ENCODE results near the gene SRBD1.

SRBD1 gene

DNA sequence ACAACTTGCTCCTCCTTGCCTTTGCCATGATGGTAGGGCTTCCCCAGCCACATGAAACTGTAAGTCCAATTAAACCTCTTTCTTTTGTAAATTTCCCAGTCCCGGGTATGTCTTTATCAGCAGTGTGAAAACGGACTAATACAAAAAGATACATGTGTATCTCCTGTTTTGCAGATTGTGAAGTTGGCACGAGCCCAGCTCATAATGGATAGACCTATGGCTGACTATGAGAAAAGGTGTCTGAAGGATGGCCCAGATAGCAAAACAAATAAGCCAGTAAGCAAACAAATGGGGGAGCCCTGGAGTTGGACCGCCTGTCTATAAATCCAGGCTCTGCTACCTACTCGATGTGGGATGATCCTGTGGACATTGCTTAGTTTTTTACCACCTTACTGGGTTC is 24.9 kb upstream of the SRBD1 start:
- DNase-seq (ENCODE audit: low read depth in 2 of 2) = no peak

DNA sequence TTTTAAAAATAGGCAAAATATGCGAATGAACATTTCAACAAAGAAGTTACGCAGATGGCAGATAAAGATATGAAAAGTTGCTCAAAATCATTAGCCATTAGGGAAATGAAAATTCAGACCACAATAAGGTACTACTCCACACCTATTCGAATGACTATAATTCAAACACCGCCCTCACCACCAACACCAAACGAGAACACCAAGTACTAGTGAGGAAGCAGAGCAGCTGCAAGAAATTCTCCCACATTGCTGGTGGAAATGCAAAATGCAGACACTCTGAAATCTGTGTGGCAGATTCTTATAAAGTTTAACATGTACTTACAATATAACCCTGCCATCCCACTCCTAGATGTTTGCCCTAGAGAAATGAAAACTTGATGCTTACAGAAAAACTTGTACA is 23.2 kb upstream of the SRBD1 start:
- no peak for DNase-seq (ENCODE audit: low read depth in 2 of 2)

- no peak for DNase-seq (ENCODE audit: low read depth in 2 of 2)
These were observed 20.9 kb upstream of the SRBD1 start for GRCh38 chr2:45631955-45632354.

DNA sequence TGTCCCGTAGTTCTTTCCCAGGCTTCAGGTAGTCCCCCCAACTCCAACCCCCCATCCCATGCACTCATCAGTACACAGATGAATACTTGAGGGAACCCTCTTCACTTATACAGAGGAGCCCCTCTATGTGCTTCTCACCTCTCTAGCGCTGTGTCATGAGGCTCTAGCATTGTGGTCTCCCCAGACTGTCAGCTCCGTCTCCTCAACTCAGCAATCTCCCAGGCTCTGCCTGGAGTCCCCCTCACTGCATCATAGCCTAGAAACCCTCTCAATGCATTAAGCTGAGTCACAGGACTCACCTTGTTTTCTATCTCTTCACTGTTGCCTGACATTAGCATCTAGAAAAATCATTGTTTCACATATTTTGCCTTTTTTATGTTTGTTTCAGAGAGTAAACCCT is 20.3 kb upstream of the SRBD1 start:
- DNase-seq (ENCODE audit: low read depth in 2 of 2) = no peak

- no peak for DNase-seq (ENCODE audit: low read depth in 2 of 2)
These were observed 18.9 kb upstream of the SRBD1 start for GRCh38 chr2:45629971-45630370.

DNA sequence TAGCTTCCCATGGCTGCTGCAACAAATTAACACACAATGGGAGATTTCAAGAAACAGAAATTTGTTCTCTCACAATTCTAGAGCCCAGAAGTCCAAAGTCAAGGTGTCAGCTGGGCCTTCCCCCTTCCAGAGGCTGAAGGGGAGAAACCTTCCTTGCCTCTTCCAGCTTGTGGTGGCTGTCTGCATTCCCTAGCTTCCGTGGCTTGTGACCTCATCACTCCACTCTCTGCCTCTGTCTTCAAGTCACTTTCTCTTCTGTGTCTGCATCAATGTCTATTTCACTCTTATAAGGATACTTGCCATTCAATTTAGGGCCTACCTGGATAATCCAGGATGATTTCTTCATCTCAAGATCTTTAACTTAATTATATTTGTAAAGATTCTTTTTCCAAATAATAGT is 16.8 kb upstream of the SRBD1 start:
- no peak for DNase-seq (ENCODE audit: low read depth in 2 of 2)

DNA sequence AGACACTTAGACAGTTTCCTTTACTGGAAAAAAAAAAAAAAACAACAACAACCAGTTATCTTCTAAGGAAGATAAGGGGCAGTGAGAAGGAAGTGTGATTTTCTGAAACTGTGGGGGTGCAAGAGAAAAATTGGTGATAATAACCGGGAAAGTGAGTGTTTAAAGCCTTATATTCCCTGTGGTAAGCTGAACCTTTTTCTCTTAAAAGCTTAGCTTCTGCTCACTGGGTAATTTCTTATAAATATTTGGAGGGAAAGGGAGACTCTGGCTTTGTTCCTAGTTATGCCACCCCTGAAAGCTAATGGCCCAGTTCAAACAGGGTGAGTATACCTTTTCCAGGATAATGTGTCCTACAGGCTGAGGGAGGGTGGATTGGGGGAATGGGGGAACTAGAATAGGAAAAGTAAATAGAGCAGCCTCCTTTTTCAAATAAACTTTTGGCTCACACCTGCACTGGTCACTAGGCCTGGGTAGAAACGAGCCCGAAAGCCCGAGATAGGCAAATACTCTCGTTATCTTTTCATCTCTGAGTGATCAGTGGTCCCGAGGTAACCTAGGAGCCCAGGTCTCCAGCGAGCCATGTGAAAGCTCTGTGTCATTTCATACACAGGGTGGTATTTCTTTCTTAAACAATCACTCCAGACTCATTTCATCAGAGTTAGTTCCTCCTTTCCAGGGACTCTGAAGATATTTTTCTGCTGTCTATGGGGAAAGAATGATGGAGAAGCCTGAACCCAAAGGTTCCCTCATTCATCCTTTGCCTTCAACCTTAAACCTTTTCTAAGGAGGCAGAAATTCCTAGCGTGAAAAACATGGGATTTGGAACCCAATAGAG is 15.5 kb upstream of the SRBD1 start:
- no peak for DNase-seq (ENCODE audit: low read depth in 2 of 2)

GRCh38 chr2:45625824-45626223 is 14.8 kb upstream of the SRBD1 start:
- no peak for DNase-seq (ENCODE audit: low read depth in 2 of 2)

DNA sequence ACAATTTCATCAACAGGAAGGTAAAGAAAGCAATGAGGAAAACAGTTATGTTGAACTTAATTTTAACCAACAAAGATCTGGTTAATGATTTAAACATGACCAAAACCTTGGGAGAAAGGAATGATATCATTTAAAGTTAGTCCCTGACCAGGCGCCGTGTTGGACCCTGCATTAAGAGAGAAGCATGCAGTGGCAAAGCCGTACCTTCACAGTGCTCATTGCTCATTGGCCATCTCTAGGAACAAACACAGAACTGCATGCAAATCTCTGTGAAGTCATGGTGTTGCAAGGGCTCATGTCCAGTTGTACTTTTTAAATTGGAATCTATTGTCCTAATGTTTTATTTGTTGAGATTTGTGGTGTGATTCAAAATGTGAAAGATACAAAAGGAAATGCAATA is 12.0 kb upstream of the SRBD1 start:
- DNase-seq (ENCODE audit: low read depth in 2 of 2) = no peak

GRCh38 chr2:45622336-45623075 is 11.4 kb upstream of the SRBD1 start:
- no peak for DNase-seq (ENCODE audit: low read depth in 2 of 2)

DNA sequence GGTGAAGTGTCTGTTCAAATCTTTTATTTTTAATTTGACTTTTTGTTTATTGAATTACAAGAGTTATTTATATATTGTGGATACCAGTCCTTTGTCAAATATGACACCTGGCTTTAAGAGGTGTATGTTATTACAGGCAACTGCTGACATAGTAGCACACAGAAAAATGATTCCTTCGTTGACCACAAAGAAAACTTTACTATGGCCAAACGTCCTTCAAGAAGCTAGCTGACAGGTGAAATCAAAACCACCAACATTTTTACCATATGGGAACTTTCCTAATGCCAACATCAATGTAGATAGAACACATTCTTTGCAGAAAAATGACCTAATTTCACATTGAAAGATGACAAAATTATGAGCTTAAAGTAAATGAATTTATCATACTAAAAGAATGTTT is 6.4 kb upstream of the SRBD1 start:
- DNase-seq (ENCODE audit: low read depth in 2 of 2) = no peak

DNA sequence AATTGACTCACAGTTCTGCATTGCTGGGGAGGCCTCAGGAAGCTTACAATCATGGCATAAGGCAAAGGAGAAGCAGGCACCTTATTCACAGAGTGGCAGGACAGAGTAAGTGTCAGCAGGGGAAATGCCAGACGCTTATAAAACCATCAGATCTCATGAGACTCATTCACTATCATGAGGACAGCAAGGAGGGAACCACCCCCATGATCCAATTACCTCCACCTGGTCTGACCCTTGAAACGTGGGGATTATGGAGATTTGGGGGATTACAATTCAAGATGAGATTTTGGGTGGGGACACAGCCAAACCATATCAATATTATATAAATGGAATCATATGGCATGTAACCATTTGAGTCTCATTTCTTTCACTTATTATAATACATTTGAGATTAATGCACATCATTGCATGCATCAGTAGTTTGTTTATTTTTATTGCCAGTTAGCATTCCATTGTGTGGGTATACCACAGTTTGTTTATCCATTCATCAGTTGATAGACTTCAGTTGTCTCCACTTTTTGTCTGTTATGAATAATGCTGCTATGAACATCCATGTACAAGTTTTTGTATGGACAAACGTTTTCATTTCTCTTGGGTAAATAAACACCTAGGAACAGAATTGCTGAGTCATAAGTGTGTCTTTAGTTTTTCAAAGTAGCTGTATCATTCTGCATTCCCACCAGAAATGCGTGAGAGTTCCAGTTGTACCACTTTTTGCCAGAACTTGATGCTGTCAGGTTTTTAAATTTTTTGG is 5.8 kb upstream of the SRBD1 start:
- no peak for DNase-seq (ENCODE audit: low read depth in 2 of 2)

DNA sequence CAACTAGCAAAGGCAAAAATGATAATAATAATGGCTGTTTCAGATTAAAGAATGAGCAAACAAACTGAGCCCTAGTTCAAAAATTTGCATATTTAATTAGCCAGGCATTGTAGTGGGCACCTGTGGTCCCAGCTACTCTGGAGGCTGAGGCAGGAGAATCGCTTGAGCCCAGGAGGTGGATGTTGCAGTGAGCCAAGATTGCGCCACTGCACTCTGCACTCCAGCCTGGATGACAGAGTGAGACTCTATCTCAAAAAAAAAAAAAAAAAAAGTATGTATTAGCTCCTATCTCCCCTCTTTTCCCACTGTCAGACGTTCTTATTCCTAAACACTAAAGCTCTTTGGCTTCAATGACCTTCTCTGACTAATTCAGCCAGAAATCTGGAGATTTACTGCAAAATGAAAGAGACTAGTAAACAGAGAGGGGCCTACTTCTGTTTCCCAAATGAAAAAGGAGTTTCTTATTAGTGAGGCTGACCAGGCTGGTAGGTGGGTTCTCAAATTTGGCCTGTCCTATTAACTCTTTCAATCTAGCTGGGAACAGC is 3.9 kb upstream of the SRBD1 start:
- DNase-seq (ENCODE audit: low read depth in 2 of 2) = no peak

- no peak for DNase-seq (ENCODE audit: low read depth in 2 of 2)
These were observed 3.3 kb upstream of the SRBD1 start for GRCh38 chr2:45614330-45614729.

- no peak for DNase-seq (ENCODE audit: low read depth in 2 of 2)
These were observed 1.7 kb upstream of the SRBD1 start for GRCh38 chr2:45612731-45613130.

DNA sequence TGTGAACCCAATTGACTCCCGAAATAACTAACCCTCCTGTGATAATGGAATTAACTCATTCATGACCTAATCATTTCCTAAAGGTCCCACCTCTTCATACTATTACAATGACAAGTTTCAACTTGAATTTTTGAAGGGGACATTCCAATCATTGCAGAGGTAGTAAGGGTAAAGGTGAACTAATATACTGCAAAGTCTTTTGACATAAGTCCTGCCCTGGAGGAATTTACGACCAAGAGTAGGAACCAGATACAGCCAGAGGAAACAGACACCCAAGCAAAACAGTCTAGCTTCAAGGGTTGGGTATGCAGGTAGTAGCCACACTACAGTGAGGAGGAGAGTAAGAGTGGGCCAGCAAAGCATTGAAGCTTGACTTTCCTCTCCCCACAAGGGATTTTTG is 1.2 kb upstream of the SRBD1 start:
- no peak for DNase-seq (ENCODE audit: low read depth in 2 of 2)

GRCh38 chr2:45610281-45611019 is 617 bp downstream of the SRBD1 start:
- DNase-seq (ENCODE audit: low read depth in 2 of 2) = peak; percentile 9 to 17

GRCh38 chr2:45607701-45608100 is 3.4 kb downstream of the SRBD1 start:
- no peak for DNase-seq (ENCODE audit: low read depth in 2 of 2)

DNA sequence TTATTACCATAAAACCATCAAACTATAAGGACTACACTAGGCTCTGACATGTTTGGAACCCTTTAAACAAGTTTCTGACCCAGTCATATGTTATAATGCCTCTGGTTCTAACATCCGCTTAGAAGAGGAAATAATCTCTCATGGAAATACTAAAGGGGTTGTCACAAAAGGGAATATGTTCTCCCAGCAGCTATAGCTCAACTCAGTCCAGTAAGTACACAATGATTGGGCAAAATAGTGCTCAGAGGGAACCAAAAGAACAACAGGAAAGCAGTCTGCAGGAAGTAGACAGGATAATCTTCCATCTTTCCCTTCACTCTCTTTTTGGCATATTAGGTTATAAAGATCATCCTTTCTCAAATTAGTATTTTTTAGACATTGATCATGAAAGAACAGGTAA is 4.3 kb downstream of the SRBD1 start:
- no peak for DNase-seq (ENCODE audit: low read depth in 2 of 2)

DNA sequence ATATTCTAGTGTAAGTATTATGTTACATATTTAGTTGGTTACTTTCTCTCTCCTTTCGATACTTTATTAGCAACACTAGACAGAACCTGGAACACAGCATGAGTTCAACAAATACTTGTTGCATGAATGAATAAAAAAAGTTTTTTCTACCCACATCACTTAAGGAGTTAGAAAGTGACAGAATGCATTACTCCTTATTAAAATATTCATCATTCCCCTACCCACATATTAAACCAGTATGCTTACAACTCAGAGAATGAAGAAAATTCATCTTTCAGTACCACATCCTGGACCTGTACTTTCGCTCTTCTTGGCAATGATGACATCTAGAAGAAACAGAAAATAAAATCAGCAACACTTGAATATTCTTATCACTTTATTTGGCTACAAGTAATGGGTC is 6.0 kb downstream of the SRBD1 start:
- no peak for DNase-seq (ENCODE audit: low read depth in 2 of 2)

GRCh38 chr2:45602624-45603023 is 8.4 kb downstream of the SRBD1 start:
- DNase-seq (ENCODE audit: low read depth in 2 of 2) = no peak

DNA sequence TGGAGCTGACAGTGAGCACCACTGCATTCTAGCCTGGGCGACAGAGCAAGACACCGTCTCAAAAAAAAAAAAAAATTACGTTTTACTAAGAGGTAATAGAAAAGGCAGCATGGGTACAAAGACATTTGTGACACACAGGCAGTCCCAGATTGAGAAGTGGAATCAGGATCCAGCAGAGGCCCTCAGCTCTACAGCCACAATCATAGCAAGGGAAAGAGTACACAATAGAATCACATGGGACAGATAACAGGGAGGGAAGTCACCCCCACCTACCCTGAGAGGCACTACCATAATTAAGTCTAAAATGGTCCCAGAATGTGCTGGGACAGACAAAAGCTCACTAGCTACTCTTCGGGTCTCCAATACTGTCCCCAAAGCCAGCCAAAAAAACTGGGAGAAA is 12.5 kb downstream of the SRBD1 start:
- no peak for DNase-seq (ENCODE audit: low read depth in 2 of 2)

Measured in activated CD4-positive, alpha-beta T cell treated with anti-CD3 and anti-CD28 coated beads for 24 hours (primary cell).